ENCODE results near the gene TXLNG. TPM values are rescaled to one million over a fixed set of nuclear protein-coding genes. Genes with fewer than 3 reads are reported as not detected.

Gene TXLNG
- total and polyA plus RNA-seq, 2 of the 4 experiments (the other 2 are of a cell fraction): 7.0 to 9.7 TPM

DNA sequence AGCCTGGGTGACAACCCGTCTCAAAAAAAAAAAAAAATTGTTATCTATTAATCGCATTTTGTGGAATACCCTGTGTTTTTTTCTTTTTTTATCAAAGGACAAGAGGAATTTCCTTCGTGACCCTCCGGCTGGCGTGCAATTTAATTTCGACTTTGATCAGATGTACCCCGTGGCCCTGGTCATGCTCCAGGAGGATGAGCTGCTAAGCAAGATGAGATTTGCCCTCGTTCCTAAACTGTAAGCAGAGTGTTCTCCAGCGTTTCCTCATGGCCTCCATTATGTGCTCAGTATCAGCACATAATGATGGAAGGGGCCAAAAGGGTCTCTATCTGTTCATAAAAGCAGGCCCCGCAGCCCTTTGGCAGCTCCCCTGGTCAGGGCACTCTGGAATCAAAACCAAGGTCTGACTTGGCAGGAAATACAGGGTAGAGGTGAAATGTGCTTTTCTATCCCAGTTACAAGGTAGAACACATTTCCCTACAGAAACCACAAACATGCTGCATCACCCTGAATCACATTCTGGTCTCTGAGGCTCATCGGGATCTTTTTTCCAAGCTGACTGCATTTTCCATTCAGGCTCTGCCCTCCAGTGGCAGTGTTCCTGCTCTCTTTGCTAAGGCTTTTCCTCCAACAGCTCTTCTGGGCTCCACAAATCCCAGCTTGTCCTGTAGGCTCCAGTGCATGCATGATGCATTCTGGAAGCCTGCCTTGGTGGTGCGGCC, 42.5 kb upstream of the TXLNG start (continued):
- TF ChIP-seq RCOR1 (IDR thresholded peaks at IDR 0.05; ENCODE audit: insufficient replicate concordance, low read length): no peak

GRCh38 chrX:16745102-16745501, 41.2 kb upstream of the TXLNG start:
- Histone ChIP-seq H2BK120ac (ENCODE audit: low read depth, low read length) (no peak overlapping the region), H3K9me3 (ENCODE audit: control insufficient read depth, insufficient read depth, low read length) (no peaks in the 10 kb centered on the region), H3K23ac (ENCODE audit: low read depth, low read length) (no peak overlapping the region), H3K27ac (ENCODE audit: insufficient read depth, low read length) (no peak overlapping the region), H2BK15ac (ENCODE audit: low read depth, low read length) (no peak overlapping the region), H3K56ac (ENCODE audit: extremely low read depth, insufficient read depth, low read length) (no peak overlapping the region), H2AK5ac (ENCODE audit: low read depth, low read length) (no peak overlapping the region), H4K5ac (ENCODE audit: low read depth, low read length) (no peak overlapping the region), H4K91ac (ENCODE audit: insufficient read depth, low read depth, low read length) (no peak overlapping the region), H3K9ac (ENCODE audit: low read depth, low read length) (no peak overlapping the region), H3K4me3 (ENCODE audit: insufficient read depth, low read depth, low read length) (no peak overlapping the region), H3K9me1 (ENCODE audit: insufficient read depth, low read length) (0 out of 2 replicates have a peak, but pooled peaks cover under 1% of the 10 kb centered on the region), H3K27me3 (ENCODE audit: control insufficient read depth, insufficient read depth, low read length) (no peaks in the 10 kb centered on the region), H2BK20ac (ENCODE audit: low read depth, low read length) (no peak overlapping the region), H3K4me1 (ENCODE audit: control insufficient read depth, insufficient read depth, low read length) (no peaks in the 10 kb centered on the region), H3K4ac (ENCODE audit: low read depth, low read length) (no peak overlapping the region), H3K79me1 (ENCODE audit: low read depth in 1 of 2, low read length in 2 of 2) (peaks cover 3 to 6% of the 10 kb centered on the region in 2 experiments), H3K14ac (replicated peaks; ENCODE audit: low read depth, low read length) (no peak overlapping the region), H4K20me1 (ENCODE audit: insufficient read depth, low read length) (peaks cover 3% of the 10 kb centered on the region; the same call in 1 of the 2 replicates), H4K8ac (ENCODE audit: low read depth in 2 of 2, low read length in 2 of 2) (no peak overlapping the region), H3K36me3 (ENCODE audit: control insufficient read depth, insufficient read depth, low read length) (peaks cover 43% of the 10 kb centered on the region), H2BK5ac (ENCODE audit: low read depth, low read length, poor library complexity, severe bottlenecking) (no peak overlapping the region), H2AK9ac (replicated peaks; ENCODE audit: low read depth, low read length, poor library complexity) (no peak overlapping the region), H3K4me2 (ENCODE audit: low read depth, low read length) (no peak overlapping the region), H2AFZ (replicated peaks; ENCODE audit: low read length, poor library complexity) (no peak overlapping the region), H3K18ac (ENCODE audit: low read depth, low read length) (no peak overlapping the region)
- no TSS peak for BruUV-seq (replicated peaks)
- WGBS, 2 experiments (ENCODE audit: extremely low coverage in 2 of 2, insufficient read length in 1 of 2): 95% methylated on average over 3 of the region's 5 CpGs; no CpG with 5 or more reads in 1 of the 2 experiments
- TF ChIP-seq ELK1 (IDR thresholded peaks at IDR 0.05; ENCODE audit: borderline replicate concordance, low read depth, low read length): no peak
- no peak for TF ChIP-seq FOS (IDR thresholded peaks at IDR 0.05; ENCODE audit: low read depth, low read length)
- TF ChIP-seq MXI1 (IDR thresholded peaks at IDR 0.05; ENCODE audit: borderline replicate concordance, low read depth, low read length): no peak
- TF ChIP-seq RCOR1 (IDR thresholded peaks at IDR 0.05; ENCODE audit: insufficient replicate concordance, low read length): no peak
- TF ChIP-seq CEBPB (IDR thresholded peaks at IDR 0.05; ENCODE audit: low read depth, low read length): no peak
- no peak for TF ChIP-seq RFX5 (IDR thresholded peaks at IDR 0.05; ENCODE audit: low read depth, low read length)
- TF ChIP-seq SMC3 (IDR thresholded peaks at IDR 0.05; ENCODE audit: low read depth, low read length): no peak
- TF ChIP-seq, protein P1, sequence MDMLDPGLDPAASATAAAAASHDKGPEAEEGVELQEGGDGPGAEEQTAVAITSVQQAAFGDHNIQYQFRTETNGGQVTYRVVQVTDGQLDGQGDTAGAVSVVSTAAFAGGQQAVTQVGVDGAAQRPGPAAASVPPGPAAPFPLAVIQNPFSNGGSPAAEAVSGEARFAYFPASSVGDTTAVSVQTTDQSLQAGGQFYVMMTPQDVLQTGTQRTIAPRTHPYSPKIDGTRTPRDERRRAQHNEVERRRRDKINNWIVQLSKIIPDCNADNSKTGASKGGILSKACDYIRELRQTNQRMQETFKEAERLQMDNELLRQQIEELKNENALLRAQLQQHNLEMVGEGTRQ (IDR thresholded peaks at IDR 0.05; ENCODE audit: low read depth, low read length): no peak
- no peak for TF ChIP-seq CHD1 (IDR thresholded peaks at IDR 0.05; ENCODE audit: low read depth, low read length)
- no peak for TF ChIP-seq BHLHE40 (IDR thresholded peaks at IDR 0.05; ENCODE audit: low read depth, low read length)
- TF ChIP-seq CTCF (conservative IDR thresholded peaks at IDR 0.05; ENCODE audit: low read depth, low read length): no peak
- CTCF ChIA-PET: interaction anchor here (1.6 kb wide), 1 partner anchor 10 kb away, joined by 4 read pairs; no protein-coding TSS in a partner anchor
- dilution Hi-C loops (cut with HindIII; ENCODE audit: low sequenced_read_pairs, unreplicated experiment): no loop called here
- DNase-seq (no peak), ATAC-seq (ENCODE audit: low read depth) (no peak)
- POLR2A ChIA-PET (ENCODE audit: unreplicated experiment): interaction anchor here (0.6 kb wide), 1 partner anchor 11 kb away, joined by 5 read pairs; no protein-coding TSS in a partner anchor
- intact Hi-C loops (cut with micrococcal nuclease): no loop called here
- in situ Hi-C loops (cut with MboI; ENCODE audit: low sequenced_read_pairs): no loop called here

Data from IMR-90 (cell line).